HG03139 (cell line): Measurements from ENCODE around the gene ZNHIT3.
"Not testable (repeated sequence)": the region's sequence is repeated elsewhere in the genome, so short reads cannot be mapped to it uniquely, and the experiment has no call there.

Experiments used
- ATAC-seq: cut with Tn5 transposase; IDR thresholded peaks from one replicate; pipeline ENCODE4 v1.9.1; 2021; ENCODE audit not compliant: unreplicated experiment

Gene ZNHIT3

GRCh38 chr17:36482611-36483504, 3.6 kb upstream of the ZNHIT3 start:
- no peak for ATAC-seq

- ATAC-seq: not testable (repeated sequence)
Measured at GRCh38 chr17:36484021-36484420, 2.5 kb upstream of the ZNHIT3 start.

- no peak for ATAC-seq
Measured at GRCh38 chr17:36485027-36485426, 1.5 kb upstream of the ZNHIT3 start.

- no peak for ATAC-seq
Measured at GRCh38 chr17:36485805-36486203, 677 bp upstream of the ZNHIT3 start.

GRCh38 chr17:36493956-36494355, 7.5 kb downstream of the ZNHIT3 start:
- no peak for ATAC-seq

GRCh38 chr17:36494674-36495073, 8.2 kb downstream of the ZNHIT3 start:
- no peak for ATAC-seq

- ATAC-seq: no peak
Measured at GRCh38 chr17:36495076-36495578, 8.6 kb downstream of the ZNHIT3 start.

- no peak for ATAC-seq
Measured at GRCh38 chr17:36496018-36496789, 9.7 kb downstream of the ZNHIT3 start.

GRCh38 chr17:36498155-36498554, 11.7 kb downstream of the ZNHIT3 start:
- no peak for ATAC-seq

- no peak for ATAC-seq
Measured at GRCh38 chr17:36498560-36499300, 12.2 kb downstream of the ZNHIT3 start.

- no peak for ATAC-seq
Measured at GRCh38 chr17:36500745-36501225, 14.3 kb downstream of the ZNHIT3 start.

GRCh38 chr17:36501351-36501750, 14.9 kb downstream of the ZNHIT3 start:
- no peak for ATAC-seq

- no peak for ATAC-seq
Measured at GRCh38 chr17:36501963-36502362, 15.5 kb downstream of the ZNHIT3 start.

GRCh38 chr17:36503456-36504155, 17.1 kb downstream of the ZNHIT3 start:
- no peak for ATAC-seq

GRCh38 chr17:36504156-36504545, 17.7 kb downstream of the ZNHIT3 start:
- no peak for ATAC-seq

GRCh38 chr17:36505171-36505570, 18.7 kb downstream of the ZNHIT3 start:
- no peak for ATAC-seq

- ATAC-seq: no peak
Measured at GRCh38 chr17:36506249-36506826, 19.9 kb downstream of the ZNHIT3 start.

- ATAC-seq: no peak
Measured at GRCh38 chr17:36506831-36507230, 20.4 kb downstream of the ZNHIT3 start.

- no peak for ATAC-seq
Measured at GRCh38 chr17:36507266-36507665, 20.8 kb downstream of the ZNHIT3 start.

- ATAC-seq: not testable (repeated sequence)
Measured at GRCh38 chr17:36508439-36508838, 22.0 kb downstream of the ZNHIT3 start.
